Measurements from ENCODE around the gene REEP3.

DNA sequence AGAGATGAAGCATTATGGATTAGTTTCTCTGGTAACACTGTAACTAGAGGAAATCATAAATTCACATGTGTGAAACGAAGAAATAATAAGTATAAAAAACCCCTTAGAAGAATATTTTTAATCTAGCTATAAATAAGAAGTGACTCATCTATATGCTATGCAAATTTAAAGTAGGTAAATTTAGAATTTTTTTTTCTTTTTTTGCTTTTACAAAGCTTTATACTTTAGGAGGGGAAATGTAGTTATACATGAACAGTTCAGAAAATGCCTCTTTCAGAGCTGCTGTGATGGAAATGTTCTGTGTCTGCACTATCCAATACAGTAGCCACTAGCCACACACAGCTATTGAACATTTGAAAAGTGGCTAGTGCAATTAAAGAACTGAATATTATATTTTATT is 87.3 kb downstream of the REEP3 start:
- no peak for TF ChIP-seq EP300 (IDR thresholded peaks at IDR 0.05)
- TF ChIP-seq, protein P1, sequence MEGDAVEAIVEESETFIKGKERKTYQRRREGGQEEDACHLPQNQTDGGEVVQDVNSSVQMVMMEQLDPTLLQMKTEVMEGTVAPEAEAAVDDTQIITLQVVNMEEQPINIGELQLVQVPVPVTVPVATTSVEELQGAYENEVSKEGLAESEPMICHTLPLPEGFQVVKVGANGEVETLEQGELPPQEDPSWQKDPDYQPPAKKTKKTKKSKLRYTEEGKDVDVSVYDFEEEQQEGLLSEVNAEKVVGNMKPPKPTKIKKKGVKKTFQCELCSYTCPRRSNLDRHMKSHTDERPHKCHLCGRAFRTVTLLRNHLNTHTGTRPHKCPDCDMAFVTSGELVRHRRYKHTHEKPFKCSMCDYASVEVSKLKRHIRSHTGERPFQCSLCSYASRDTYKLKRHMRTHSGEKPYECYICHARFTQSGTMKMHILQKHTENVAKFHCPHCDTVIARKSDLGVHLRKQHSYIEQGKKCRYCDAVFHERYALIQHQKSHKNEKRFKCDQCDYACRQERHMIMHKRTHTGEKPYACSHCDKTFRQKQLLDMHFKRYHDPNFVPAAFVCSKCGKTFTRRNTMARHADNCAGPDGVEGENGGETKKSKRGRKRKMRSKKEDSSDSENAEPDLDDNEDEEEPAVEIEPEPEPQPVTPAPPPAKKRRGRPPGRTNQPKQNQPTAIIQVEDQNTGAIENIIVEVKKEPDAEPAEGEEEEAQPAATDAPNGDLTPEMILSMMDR (IDR thresholded peaks at IDR 0.05) = no peak
- TF ChIP-seq POLR2A (IDR thresholded peaks at IDR 0.05) = no peak
